WTC11 (cell line): ENCODE data around the gene SMC3. TPM values are rescaled to one million over a fixed set of nuclear protein-coding genes. Genes with fewer than 3 reads are reported as not detected.

Experiments used
- ATAC-seq: fragments of 200-7000 bp; cut with Tn5 transposase; 2 replicates; pipeline ENCODE4 v1.10.0; 2021; ENCODE audit warnings: mild to moderate bottlenecking, moderate library complexity
- CTCF ChIA-PET: fragments of 300-600 bp; sonication (Branson Sonifier 250); formaldehyde crosslinking; loops from one replicate; lab custom pipeline; 2021; ENCODE audit warnings: antibody characterized with exemption; lab: Charles Lee
- POLR2A ChIA-PET: fragments of 350-600 bp; sonication (Branson Sonifier 250); formaldehyde crosslinking; loops from one replicate; lab custom pipeline; 2021; ENCODE audit warnings: antibody characterized with exemption; lab: Charles Lee
- DNase-seq: peaks from one replicate; pipeline ENCODE4 v3.0.0; 2021; ENCODE audit warnings: low spot score
- H3K27ac Mint-ChIP-seq: 2 replicates; pipeline ENCODE4 v1.8.0; 2021; ENCODE audit warnings: mixed read lengths
- H3K27me3 Mint-ChIP-seq: 2 replicates; pipeline ENCODE4 v1.8.0; 2021; ENCODE audit warnings: low read depth, mild to moderate bottlenecking, moderate library complexity, mixed read lengths
- H3K36me3 Mint-ChIP-seq: 2 replicates; pipeline ENCODE4 v1.8.0; 2021; ENCODE audit warnings: mixed read lengths
- H3K4me1 Mint-ChIP-seq: 2 replicates; pipeline ENCODE4 v1.8.0; 2022; ENCODE audit warnings: mixed read lengths
- H3K4me3 Mint-ChIP-seq: 2 replicates; pipeline ENCODE4 v1.8.0; 2021; ENCODE audit warnings: mild to moderate bottlenecking, moderate library complexity, mixed read lengths
- H3K9me3 Mint-ChIP-seq: 2 replicates; pipeline ENCODE4 v1.8.0; 2021; ENCODE audit warnings: mixed read lengths
- AFF4 ChIP-seq: sonication (generic); formaldehyde crosslinking; IDR thresholded peaks from 2 replicates; pipeline ENCODE4 v1.8.1; 2023; ENCODE audit warnings: mild to moderate bottlenecking, missing genetic modification reagents, borderline replicate concordance
- AR ChIP-seq: fragments of 250-450 bp; sonication (Bioruptor Pico); IDR thresholded peaks from 2 replicates; pipeline ENCODE4 v1.9.0; 2021; ENCODE audit warnings: mild to moderate bottlenecking
- ATF1 ChIP-seq: sonication (generic); formaldehyde crosslinking; IDR thresholded peaks from 2 replicates; pipeline ENCODE4 v1.8.1; 2023; ENCODE audit warnings: mild to moderate bottlenecking, moderate library complexity, missing genetic modification reagents
- CDX4 ChIP-seq: fragments of 250-450 bp; sonication (Bioruptor Pico); IDR thresholded peaks from 2 replicates; pipeline ENCODE4 v1.9.0; 2021; ENCODE audit warnings: moderate library complexity, mild to moderate bottlenecking, inconsistent platforms, borderline replicate concordance
- E2F1 ChIP-seq: sonication (generic); formaldehyde crosslinking; IDR thresholded peaks from 2 replicates; pipeline ENCODE4 v1.8.0; 2022; ENCODE audit warnings: mild to moderate bottlenecking, missing genetic modification reagents
- ELF4 ChIP-seq: sonication (generic); formaldehyde crosslinking; IDR thresholded peaks from 2 replicates; pipeline ENCODE4 v1.8.1; 2022; ENCODE audit warnings: low read depth, mild to moderate bottlenecking, moderate library complexity, missing genetic modification reagents
- FOXP4 ChIP-seq: sonication (generic); formaldehyde crosslinking; IDR thresholded peaks from 2 replicates; pipeline ENCODE4 v1.8.0; 2022; ENCODE audit warnings: mild to moderate bottlenecking, missing genetic modification reagents
- HMGXB4 ChIP-seq: sonication (generic); formaldehyde crosslinking; IDR thresholded peaks from 2 replicates; pipeline ENCODE4 v1.8.1; 2023; ENCODE audit warnings: mild to moderate bottlenecking, moderate library complexity, missing genetic modification reagents
- NR2C2 ChIP-seq: sonication (generic); formaldehyde crosslinking; IDR thresholded peaks from 2 replicates; pipeline ENCODE4 v1.8.0; 2022; ENCODE audit warnings: mild to moderate bottlenecking, missing genetic modification reagents
- NR3C1 ChIP-seq: sonication (generic); formaldehyde crosslinking; conservative IDR thresholded peaks from 2 replicates; pipeline ENCODE4 v1.8.1; 2023; ENCODE audit warnings: low read depth, mild to moderate bottlenecking, missing genetic modification reagents
- SMAD3 ChIP-seq: sonication (generic); formaldehyde crosslinking; IDR thresholded peaks from 2 replicates; pipeline ENCODE4 v1.8.0; 2022; ENCODE audit warnings: missing genetic modification reagents, mild to moderate bottlenecking, borderline replicate concordance
- TP53 ChIP-seq: sonication (generic); formaldehyde crosslinking; IDR thresholded peaks from 2 replicates; pipeline ENCODE4 v1.8.1; 2023; ENCODE audit warnings: mild to moderate bottlenecking, missing genetic modification reagents
- ZNF121 ChIP-seq: sonication (generic); formaldehyde crosslinking; IDR thresholded peaks from 2 replicates; pipeline ENCODE4 v1.8.0; 2023; ENCODE audit warnings: missing genetic modification reagents
- ZNF138 ChIP-seq: sonication (generic); formaldehyde crosslinking; conservative IDR thresholded peaks from 2 replicates; pipeline ENCODE4 v1.8.1; 2022; ENCODE audit warnings: mild to moderate bottlenecking, moderate library complexity, missing genetic modification reagents
- ZNF425 ChIP-seq: fragments of 250-450 bp; sonication (Bioruptor Pico); conservative IDR thresholded peaks from 2 replicates; pipeline ENCODE4 v1.9.0; 2021; ENCODE audit warnings: mild to moderate bottlenecking
- total RNA-seq: library from RNA; stranded (reverse); gene quantifications from 3 replicates; pipeline ENCODE4 v1.2.3, GENCODE V29; 2021

The SMC3 gene
- total RNA-seq, 1 experiment from 2014 or later, result 71.0 TPM

- TF ChIP-seq TP53 (no peak), ZNF121 (no peak), ZNF425 (no peak), ZNF138 (no peak), NR3C1 (CRISPR knock-in tag) (no peak), ELF4 (CRISPR knock-in tag) (no peak), AFF4 (CRISPR knock-in tag) (no peak), E2F1 (CRISPR knock-in tag) (no peak)
- Mint-ChIP-seq H3K36me3 (no peaks in the 10 kb centered on the region), H3K4me1 (peaks cover 22% of the 10 kb centered on the region), H3K27ac (no peak overlapping the region), H3K4me3 (no peak overlapping the region), H3K27me3 (no peaks in the 10 kb centered on the region), H3K9me3 (no peaks in the 10 kb centered on the region)
- ChIA-PET POLR2A (no interaction called here), CTCF (interaction anchor here (0.8 kb wide), 1 partner anchor 60 kb away, joined by 3 read pairs; no protein-coding TSS in a partner anchor)
- ATAC-seq (no peak), DNase-seq (no peak)
Measured at GRCh38 chr10:110612629-110613028, 45.1 kb downstream of the SMC3 start.

DNA sequence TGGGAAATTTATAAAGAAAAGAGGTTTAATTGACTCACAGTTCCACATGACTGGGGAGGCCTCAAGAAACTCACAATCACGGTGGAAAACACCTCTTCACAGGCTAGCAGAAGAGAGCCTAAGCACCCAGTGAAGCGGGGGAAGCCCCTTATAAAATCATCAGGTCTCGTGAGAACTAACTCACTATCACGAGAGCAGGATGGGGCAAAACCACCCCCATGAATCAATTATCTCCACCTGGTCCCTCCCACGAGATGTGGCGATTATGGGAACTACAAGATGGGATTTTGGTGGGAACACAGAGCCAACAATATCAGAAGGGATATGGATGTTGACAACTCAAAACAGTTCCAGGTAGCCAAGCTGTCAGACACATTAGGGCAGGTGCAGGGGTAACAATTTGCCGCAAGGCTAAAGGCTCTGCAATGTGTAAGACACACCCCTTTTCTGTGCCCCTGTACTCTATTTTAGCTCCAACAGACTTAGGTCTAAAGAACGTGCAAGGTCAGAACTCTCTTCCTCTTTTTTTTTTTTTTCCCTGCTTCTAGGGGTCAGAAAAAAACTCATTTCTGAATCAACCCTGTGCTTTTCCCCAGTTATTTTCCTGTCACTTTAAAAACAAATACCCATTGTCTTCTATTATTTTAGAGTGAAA is 46.0 kb downstream of the SMC3 start:
- no peaks in the 10 kb centered on the region for H3K36me3 Mint-ChIP-seq
- TF ChIP-seq AR (CRISPR knock-in tag) (no peak), SMAD3 (no peak), TP53 (no peak), NR2C2 (no peak), HMGXB4 (CRISPR knock-in tag) (no peak), CDX4 (CRISPR knock-in tag) (no peak), ATF1 (CRISPR knock-in tag) (no peak), FOXP4 (CRISPR knock-in tag) (no peak)
- H3K9me3 Mint-ChIP-seq, result no peaks in the 10 kb centered on the region
- no peak for DNase-seq
- ChIA-PET CTCF (interaction anchor here (1.1 to 1.3 kb wide), 2 partner anchors 24 to 58 kb away, joined by 3 to 4 read pairs; no protein-coding TSS in a partner anchor), POLR2A (no interaction called here)
- no peak overlapping the region for H3K27ac Mint-ChIP-seq
- peaks cover 22% of the 10 kb centered on the region for H3K4me1 Mint-ChIP-seq
- no peaks in the 10 kb centered on the region; the same call in 1 of the 2 replicates for H3K27me3 Mint-ChIP-seq
- H3K4me3 Mint-ChIP-seq, result no peak overlapping the region
- ATAC-seq, result no peak
